Fibroblast of gingiva (primary cell): ENCODE measurements around the gene CRADD.
"Not testable (repeated sequence)": the region's sequence is repeated elsewhere in the genome, so short reads cannot be mapped to it uniquely, and the experiment has no call there.

ENCODE experiments used
- DNase-seq: peaks from one replicate; pipeline ENCODE4 v3.0.0-alpha.2; 2011; ENCODE audit warnings: low read depth

Gene CRADD

GRCh38 chr12:93706824-93707223 is 29.6 kb downstream of the CRADD start:
- DNase-seq = peak; percentile 62

- no peak for DNase-seq
Measured at GRCh38 chr12:93707836-93708235, 30.7 kb downstream of the CRADD start.

GRCh38 chr12:93708952-93709351 is 31.8 kb downstream of the CRADD start:
- no peak for DNase-seq

GRCh38 chr12:93709386-93709785 is 32.2 kb downstream of the CRADD start:
- no peak for DNase-seq

- no peak for DNase-seq
Measured at GRCh38 chr12:93710574-93710926, 33.4 kb downstream of the CRADD start.

- DNase-seq = not testable (repeated sequence)
Measured at GRCh38 chr12:93711502-93711901, 34.3 kb downstream of the CRADD start.

- peak; percentile 78 for DNase-seq
Measured at GRCh38 chr12:93712200-93712599, 35.0 kb downstream of the CRADD start.

GRCh38 chr12:93713060-93713459 is 35.9 kb downstream of the CRADD start:
- DNase-seq = no peak

GRCh38 chr12:93713800-93714199 is 36.6 kb downstream of the CRADD start:
- no peak for DNase-seq

- DNase-seq = peak; percentile 89
Measured at GRCh38 chr12:93714382-93714781, 37.2 kb downstream of the CRADD start.

GRCh38 chr12:93719710-93720109 is 42.5 kb downstream of the CRADD start:
- no peak for DNase-seq

GRCh38 chr12:93720559-93720958 is 43.4 kb downstream of the CRADD start:
- no peak for DNase-seq

- no peak for DNase-seq
Measured at GRCh38 chr12:93722179-93722578, 45.0 kb downstream of the CRADD start.

- no peak for DNase-seq
Measured at GRCh38 chr12:93722835-93723567, 45.8 kb downstream of the CRADD start.

GRCh38 chr12:93723568-93723930 is 46.4 kb downstream of the CRADD start:
- DNase-seq = no peak

GRCh38 chr12:93725531-93725930 is 48.4 kb downstream of the CRADD start:
- DNase-seq = no peak

GRCh38 chr12:93727195-93727811 is 50.1 kb downstream of the CRADD start:
- DNase-seq = no peak

- no peak for DNase-seq
Measured at GRCh38 chr12:93727911-93728310, 50.7 kb downstream of the CRADD start.

- no peak for DNase-seq
Measured at GRCh38 chr12:93729934-93730333, 52.8 kb downstream of the CRADD start.

GRCh38 chr12:93733358-93733757 is 56.2 kb downstream of the CRADD start:
- no peak for DNase-seq

GRCh38 chr12:93733928-93734327 is 56.8 kb downstream of the CRADD start:
- DNase-seq = no peak

- DNase-seq = no peak
Measured at GRCh38 chr12:93734784-93735183, 57.6 kb downstream of the CRADD start.

- no peak for DNase-seq
Measured at GRCh38 chr12:93736640-93737178, 59.5 kb downstream of the CRADD start.
